GM12891 (cell line): ENCODE results near the gene COL25A1.

Experiments used
- POLR2A ChIP-seq: IDR thresholded peaks from 2 replicates; pipeline ENCODE4 v1.6.1; 2011; ENCODE audit warnings: low read depth, low read length, control low read depth
- TAF1 ChIP-seq: IDR thresholded peaks from 2 replicates; pipeline ENCODE4 v1.6.1; 2011; ENCODE audit warnings: low read depth, low read length, control low read depth

GRCh38 chr4:109177096-109177810, 125.2 kb downstream of the COL25A1 start:
- TF ChIP-seq TAF1 = no peak
- no peak for TF ChIP-seq POLR2A
